GM23338 (cell line): ENCODE data around the gene CES5A. TPM values are rescaled to one million over a fixed set of nuclear protein-coding genes. Genes with fewer than 3 reads are reported as not detected.

Experiments
- ATAC-seq: fragments of 200-7000 bp; cut with Tn5 transposase; 3 replicates; pipeline ENCODE4 v1.9.1; 2020
- DNase-seq: peaks from one replicate; pipeline ENCODE4 v3.0.0-alpha.2; 2015; ENCODE audit warnings: low spot score
- H2AFZ ChIP-seq: fragments of 200-600 bp; sonication (generic); 2 replicates; pipeline ENCODE4 v1.8.0; 2016; ENCODE audit warnings: antibody characterized with exemption, mild to moderate bottlenecking, moderate library complexity
- H3F3A ChIP-seq: fragments of 200-600 bp; sonication (generic); replicated peaks from 2 replicates; pipeline ENCODE4 v1.8.0; 2017; ENCODE audit warnings: antibody characterized with exemption, mixed run types, low read depth
- H3K27ac ChIP-seq: fragments of 200-600 bp; sonication (generic); 2 replicates; pipeline ENCODE4 v1.6.1; 2016; ENCODE audit warnings: low read depth
- H3K27me3 ChIP-seq: fragments of 200-600 bp; sonication (generic); 2 replicates; pipeline ENCODE4 v1.8.0; 2016; ENCODE audit warnings: mild to moderate bottlenecking, mixed run types, moderate library complexity; ENCODE audit not compliant: insufficient read depth
- H3K36me3 ChIP-seq: fragments of 200-600 bp; sonication (generic); 2 replicates; pipeline ENCODE4 v1.8.0; 2016; ENCODE audit warnings: mild to moderate bottlenecking; ENCODE audit not compliant: insufficient read depth
- H3K4me1 ChIP-seq: fragments of 200-600 bp; sonication (generic); 2 replicates; pipeline ENCODE4 v1.8.0; 2016; ENCODE audit warnings: mild to moderate bottlenecking, moderate library complexity; ENCODE audit not compliant: insufficient read depth
- H3K4me2 ChIP-seq: fragments of 200-600 bp; sonication (generic); 2 replicates; pipeline ENCODE4 v1.7.1; 2017; ENCODE audit warnings: mixed run types
- H3K4me3 ChIP-seq: fragments of 200-600 bp; sonication (generic); 2 replicates; pipeline ENCODE4 v1.6.1; 2016; ENCODE audit warnings: mixed run types
- H3K79me2 ChIP-seq: fragments of 200-600 bp; sonication (generic); replicated peaks from 2 replicates; pipeline ENCODE4 v1.8.0; 2017; ENCODE audit warnings: mild to moderate bottlenecking; ENCODE audit not compliant: insufficient read depth
- H3K9me2 ChIP-seq: fragments of 200-600 bp; sonication (generic); 2 replicates; pipeline ENCODE4 v1.8.0; 2017; ENCODE audit not compliant: insufficient read depth
- H4K20me1 ChIP-seq: fragments of 200-600 bp; sonication (generic); replicated peaks from 2 replicates; pipeline ENCODE4 v1.8.0; 2017; ENCODE audit warnings: mild to moderate bottlenecking; ENCODE audit not compliant: insufficient read depth
- H3K27ac Mint-ChIP-seq: 2 replicates; pipeline ENCODE4 v1.8.0; 2020; ENCODE audit warnings: inconsistent platforms, mild to moderate bottlenecking, moderate library complexity, mixed read lengths
- H3K27me3 Mint-ChIP-seq: 3 replicates; pipeline ENCODE4 v1.8.0; 2022; ENCODE audit warnings: low read depth, mild to moderate bottlenecking, moderate library complexity, mixed read lengths, inconsistent platforms; ENCODE audit not compliant: insufficient read depth, poor library complexity
- H3K36me3 Mint-ChIP-seq: 3 replicates; pipeline ENCODE4 v1.8.0; 2021; ENCODE audit warnings: low read depth, mild to moderate bottlenecking, inconsistent platforms, moderate library complexity, mixed read lengths
- H3K4me1 Mint-ChIP-seq: 3 replicates; pipeline ENCODE4 v1.8.0; 2020; ENCODE audit warnings: mild to moderate bottlenecking, inconsistent platforms, mixed read lengths
- H3K4me3 Mint-ChIP-seq: 3 replicates; pipeline ENCODE4 v1.8.0; 2021; ENCODE audit warnings: moderate library complexity, mild to moderate bottlenecking, inconsistent platforms, mixed read lengths
- H3K9me3 Mint-ChIP-seq: 3 replicates; pipeline ENCODE4 v1.8.0; 2020; ENCODE audit warnings: moderate library complexity, mild to moderate bottlenecking, inconsistent platforms, mixed read lengths
- CREB1 ChIP-seq: fragments of 250-450 bp; sonication (Bioruptor Pico); IDR thresholded peaks from 2 replicates; pipeline ENCODE4 v1.5.0; 2020; ENCODE audit warnings: low read depth, mild to moderate bottlenecking, moderate library complexity
- CTCF ChIP-seq, 2 experiments: fragments of 200-600 bp in 1 of 2; sonication (generic) in 1 of 2; conservative IDR thresholded peaks; 2 replicates each; pipeline versions ENCODE4 v1.5.1 to v1.6.1; 2016 to 2017; ENCODE audit warnings: antibody characterized with exemption in 2 of 2, low read depth in 2 of 2, mild to moderate bottlenecking in 2 of 2, moderate library complexity in 1 of 2
- ETS1 ChIP-seq: IDR thresholded peaks from 2 replicates; pipeline ENCODE4 v1.6.1; 2016; ENCODE audit warnings: antibody characterized with exemption
- EZH2 ChIP-seq: fragments of 200-600 bp; sonication (generic); IDR thresholded peaks from one replicate; pipeline ENCODE4 v1.8.0; 2017; ENCODE audit warnings: antibody characterized with exemption, mild to moderate bottlenecking, low read depth; ENCODE audit not compliant: unreplicated experiment
- EZH2phosphoT487 ChIP-seq: fragments of 200-600 bp; sonication (generic); IDR thresholded peaks from one replicate; pipeline ENCODE4 v1.8.1; 2018; ENCODE audit warnings: antibody characterized with exemption; ENCODE audit not compliant: unreplicated experiment
- JUNB ChIP-seq: IDR thresholded peaks from one replicate; pipeline ENCODE4 v1.6.1; 2016; ENCODE audit warnings: antibody characterized with exemption; ENCODE audit not compliant: unreplicated experiment
- NANOG ChIP-seq: IDR thresholded peaks from 2 replicates; pipeline ENCODE4 v1.6.1; 2016; ENCODE audit warnings: antibody characterized with exemption, borderline replicate concordance
- POLR2AphosphoS5 ChIP-seq: IDR thresholded peaks from 2 replicates; pipeline ENCODE4 v1.6.1; 2016; ENCODE audit warnings: antibody characterized with exemption, low read depth
- REST ChIP-seq: IDR thresholded peaks from one replicate; pipeline ENCODE4 v1.6.1; 2018; ENCODE audit warnings: antibody characterized with exemption; ENCODE audit not compliant: unreplicated experiment
- STAT1 ChIP-seq: IDR thresholded peaks from one replicate; pipeline ENCODE4 v1.6.1; 2016; ENCODE audit warnings: antibody characterized with exemption; ENCODE audit not compliant: unreplicated experiment
- ZNF114 ChIP-seq: fragments of 250-450 bp; sonication (Bioruptor Pico); IDR thresholded peaks from 2 replicates; pipeline ENCODE4 v1.5.0; 2020; ENCODE audit warnings: mild to moderate bottlenecking, moderate library complexity
- ZNF331 ChIP-seq: fragments of 250-450 bp; sonication (Bioruptor Pico); IDR thresholded peaks from 2 replicates; pipeline ENCODE4 v1.5.0; 2020; ENCODE audit warnings: low read depth, mild to moderate bottlenecking, moderate library complexity
- ZNF462 ChIP-seq: fragments of 250-450 bp; sonication (Bioruptor Pico); IDR thresholded peaks from 2 replicates; pipeline ENCODE4 v1.5.0; 2020; ENCODE audit warnings: mild to moderate bottlenecking, moderate library complexity
- long read RNA-seq: library from polyadenylated mRNA; unstranded; transcript quantifications from one replicate; pipeline ENCODE4 v2.0.0, GENCODE V29; 2020; ENCODE audit not compliant: unreplicated experiment
- polyA plus RNA-seq: library from polyadenylated mRNA; unstranded; fragments of >200 nt; fragmentation: Nextera tagmentation; extraction: Ambion mirVana; gene quantifications from 2 replicates; pipeline ENCODE4 v1.2.1, GENCODE V29; 2016
- total RNA-seq: library from RNA; depleted of rRNA; stranded (reverse); fragments of >200 nt; shearing (Covaris generic); gene quantifications from 2 replicates; pipeline ENCODE4 v1.2.3, GENCODE V29; 2014; rRNA removed

Gene CES5A
- total RNA-seq (not detected in 2 replicates), polyA plus RNA-seq (not detected in 2 replicates)
- long read RNA-seq: 0 reads

- TF ChIP-seq REST (no peak), STAT1 (no peak), CTCF (conservative IDR thresholded peaks at IDR 0.05; ENCODE audit: low read depth in 2 of 2) (no peak), ZNF331 (CRISPR knock-in tag) (no peak), EZH2 (no peak), CREB1 (CRISPR knock-in tag) (no peak), NANOG (no peak), ZNF462 (CRISPR knock-in tag) (no peak), POLR2AphosphoS5 (no peak), JUNB (no peak), ZNF114 (no peak), EZH2phosphoT487 (no peak), ETS1 (no peak)
- no peak within 1 kb of the TSS for H3K4me2 ChIP-seq
- no peak for ATAC-seq
Measured at GRCh38 chr16:55875273-55875672, at the start of gene CES5A. CES5A (minus strand) TSS chr16:55875373; CDS start chr16:55875221, 152 bp downstream.

More at GRCh38 chr16:55875273-55875672, at the start of gene CES5A:
- DNase-seq: no peak
- Histone ChIP-seq H3F3A (no peaks in the 10 kb centered on the region), H3K4me1 (no peaks in the 10 kb centered on the region), H4K20me1 (no peaks in the 10 kb centered on the region), H2AFZ (no peak within 1 kb of the TSS), H3K4me3 (no peak within 1 kb of the TSS), H3K27me3 (no peaks in the 10 kb centered on the region), H3K27ac (no peak within 1 kb of the TSS), H3K9me2 (no peaks in the 10 kb centered on the region), H3K79me2 (no peaks in the 10 kb centered on the region), H3K36me3 (no peaks in the 10 kb centered on the region)
- H3K9me3 Mint-ChIP-seq: peaks cover 18% of the 10 kb centered on the region
- H3K27ac Mint-ChIP-seq: no peak within 1 kb of the TSS
- H3K36me3 Mint-ChIP-seq: peaks cover 3% of the 10 kb centered on the region; the same call in 2 of the 3 replicates
- H3K4me1 Mint-ChIP-seq: no peaks in the 10 kb centered on the region
- H3K27me3 Mint-ChIP-seq: peaks cover 3% of the 10 kb centered on the region
- no peak within 1 kb of the TSS for H3K4me3 Mint-ChIP-seq
